Superior temporal gyrus (tissue), 1 donor: ENCODE measurements around the gene TFDP2.

Experiments
- DNase-seq: peaks from one replicate; pipeline ENCODE4 v3.0.0-alpha.2; 2016; ENCODE audit errors: extremely low spot score

The TFDP2 gene

DNA sequence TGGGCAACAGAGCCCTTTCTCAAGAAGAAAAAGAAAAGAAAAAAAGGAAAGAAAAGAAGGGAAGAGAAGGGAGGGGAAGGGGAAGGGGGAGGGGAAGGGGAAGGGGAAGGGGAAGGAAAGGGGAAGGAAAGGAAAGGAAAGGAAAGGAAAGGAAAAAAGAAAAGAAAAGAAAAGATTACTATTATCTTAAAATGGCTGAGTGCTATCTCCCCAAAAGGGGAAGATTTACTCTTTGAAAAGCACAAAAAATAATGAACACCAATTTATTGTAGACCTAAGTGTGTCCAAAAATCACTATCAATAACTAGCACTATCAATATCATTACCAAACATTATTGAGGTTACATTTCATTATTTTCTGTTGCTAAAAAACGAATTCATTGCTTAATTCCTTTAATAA lies 183.9 kb downstream of the TFDP2 start:
- no peak for DNase-seq

DNA sequence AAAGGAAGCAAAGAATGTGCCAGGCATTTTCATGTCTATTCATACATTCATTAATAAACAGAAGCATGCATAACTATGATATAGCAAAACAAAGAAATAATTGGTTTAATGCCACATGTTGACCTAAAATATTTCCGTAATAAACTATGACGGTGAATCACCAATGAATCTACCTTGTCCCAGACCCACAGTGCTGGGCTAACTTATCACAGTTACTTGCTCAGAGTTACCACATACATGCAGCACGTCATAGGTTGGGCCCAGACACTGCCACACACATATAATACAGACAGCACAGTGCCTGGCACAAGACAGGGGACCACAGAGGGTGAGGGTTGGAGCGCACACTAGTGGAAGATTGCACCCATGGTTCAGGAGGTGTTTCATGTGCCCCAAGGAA lies 186.0 kb downstream of the TFDP2 start:
- DNase-seq, result no peak

- no peak for DNase-seq
Observed at GRCh38 chr3:141960731-141961130, 188.6 kb downstream of the TFDP2 start.

- DNase-seq, result no peak
Observed at GRCh38 chr3:141959589-141960554, 189.5 kb downstream of the TFDP2 start.

DNA sequence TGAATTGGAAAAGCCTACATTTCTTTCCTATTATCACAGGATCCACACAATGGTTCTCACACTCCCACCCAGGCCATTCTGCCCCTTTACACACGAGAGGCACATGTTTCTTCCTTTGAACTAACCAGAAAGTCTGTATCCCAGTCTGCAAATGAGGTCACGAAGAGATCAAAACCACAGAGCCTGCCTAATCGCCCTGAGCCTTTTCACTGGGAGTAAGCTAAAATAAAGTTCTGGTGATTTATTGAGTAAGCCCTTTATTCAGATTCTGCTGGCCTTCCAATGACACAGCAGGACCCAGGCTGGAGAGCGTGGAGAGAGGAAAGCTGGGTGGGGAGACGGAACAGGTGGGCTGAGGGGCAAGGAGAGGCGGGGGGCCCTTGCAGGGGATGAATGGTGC lies 194.2 kb downstream of the TFDP2 start:
- DNase-seq, result no peak

- DNase-seq, result no peak
Observed at GRCh38 chr3:141952611-141953010, 196.7 kb downstream of the TFDP2 start.

GRCh38 chr3:141950572-141951493 lies 198.5 kb downstream of the TFDP2 start:
- no peak for DNase-seq

- DNase-seq, result no peak
Observed at GRCh38 chr3:141949972-141950371, 199.4 kb downstream of the TFDP2 start.

- no peak for DNase-seq
Observed at GRCh38 chr3:141949399-141949798, 199.9 kb downstream of the TFDP2 start.

DNA sequence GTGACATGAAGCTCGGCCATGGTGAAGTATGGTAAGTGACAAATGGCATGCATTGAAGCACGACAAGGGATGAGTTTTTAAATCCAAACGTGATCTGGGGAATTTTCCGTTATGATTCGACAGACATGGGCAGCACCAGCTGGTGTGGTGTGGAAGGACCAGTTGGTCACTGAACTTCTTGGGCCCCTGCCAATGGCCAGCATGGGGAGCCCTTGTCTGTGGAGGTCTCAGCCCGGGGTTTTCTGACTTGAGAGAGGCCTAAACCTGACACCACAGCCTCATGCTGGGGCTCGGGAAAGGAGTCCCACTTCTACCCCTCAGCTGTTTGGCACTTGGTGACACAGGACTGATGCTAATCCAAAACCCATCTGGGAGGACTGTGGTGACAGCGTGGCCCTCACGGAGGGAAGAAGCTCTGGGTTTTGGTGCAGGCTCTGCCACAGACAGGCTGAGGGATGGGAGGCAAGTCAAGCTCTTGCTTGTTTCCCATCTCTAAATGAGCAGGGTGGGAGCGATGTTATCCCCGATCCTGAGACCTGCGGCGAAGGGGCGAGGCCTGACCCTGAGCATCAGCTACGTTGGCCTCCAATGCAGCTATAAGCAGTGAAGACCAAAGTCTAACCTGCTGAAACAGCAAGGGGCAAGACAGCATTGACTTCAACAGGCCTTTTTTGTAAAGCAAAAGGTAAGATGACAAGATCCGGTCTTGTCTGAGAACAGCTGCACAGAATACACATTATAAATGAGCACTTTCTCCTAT lies 203.4 kb downstream of the TFDP2 start:
- DNase-seq, result no peak

DNA sequence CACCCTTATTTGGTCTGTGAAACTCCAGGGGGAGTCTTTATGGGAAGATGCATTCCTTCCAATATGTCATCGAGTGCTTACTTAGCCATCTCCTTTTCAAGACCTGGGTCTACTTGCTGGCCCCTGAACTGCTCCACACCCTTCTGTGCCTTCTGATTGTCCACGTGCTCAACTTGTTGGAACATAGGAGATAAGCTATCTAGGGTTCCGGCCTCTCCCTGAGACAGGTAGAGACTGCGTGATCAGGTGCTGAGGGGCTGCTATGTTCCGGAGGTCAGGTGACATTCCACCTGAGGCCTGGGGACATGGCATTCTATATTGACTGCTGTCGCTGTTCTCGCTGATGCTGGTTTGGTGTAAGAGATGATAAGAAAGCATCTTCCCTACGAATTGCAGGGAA lies 207.3 kb downstream of the TFDP2 start:
- DNase-seq, result no peak

DNA sequence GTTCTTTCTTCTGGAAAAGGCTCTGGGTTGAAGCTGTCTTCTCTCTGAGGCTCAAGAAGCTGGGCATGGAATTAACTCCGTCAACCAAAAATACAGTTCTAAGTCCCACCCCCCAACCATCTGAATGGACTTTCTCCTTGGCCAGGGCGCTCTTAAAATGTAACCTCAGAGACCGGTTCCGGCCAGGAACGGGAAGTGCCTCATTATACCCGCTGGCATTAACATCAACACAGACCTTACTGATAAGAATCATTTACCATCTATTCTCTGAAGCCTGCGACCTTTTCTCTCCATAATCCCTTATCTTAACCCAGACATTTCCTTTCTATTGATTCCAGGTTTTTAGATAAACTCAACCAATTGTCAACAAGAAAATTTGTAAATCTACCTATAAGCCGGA lies 208.3 kb downstream of the TFDP2 start:
- DNase-seq, result no peak

- peak; percentile 62 for DNase-seq
Observed at GRCh38 chr3:141940194-141940776, 209.1 kb downstream of the TFDP2 start.

DNA sequence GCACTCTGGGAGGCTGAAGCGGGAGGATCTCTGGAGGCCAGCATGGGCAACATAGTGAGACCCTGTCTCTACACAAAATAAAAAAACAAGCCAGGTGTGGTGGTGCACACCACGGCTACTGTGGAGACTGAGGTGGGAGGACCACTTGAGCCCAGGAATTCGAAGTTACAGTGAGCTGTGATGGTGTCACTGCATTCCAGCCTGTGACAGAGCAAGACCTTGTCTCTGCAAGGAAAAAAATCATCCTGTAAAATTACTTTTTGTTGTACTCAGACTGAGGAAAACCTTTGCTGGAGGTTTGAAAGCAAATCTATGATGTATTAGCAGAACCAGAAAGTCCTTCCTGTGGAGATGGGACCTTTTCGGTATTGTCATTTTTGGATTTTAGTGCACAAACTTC lies 209.6 kb downstream of the TFDP2 start:
- DNase-seq, result no peak

DNA sequence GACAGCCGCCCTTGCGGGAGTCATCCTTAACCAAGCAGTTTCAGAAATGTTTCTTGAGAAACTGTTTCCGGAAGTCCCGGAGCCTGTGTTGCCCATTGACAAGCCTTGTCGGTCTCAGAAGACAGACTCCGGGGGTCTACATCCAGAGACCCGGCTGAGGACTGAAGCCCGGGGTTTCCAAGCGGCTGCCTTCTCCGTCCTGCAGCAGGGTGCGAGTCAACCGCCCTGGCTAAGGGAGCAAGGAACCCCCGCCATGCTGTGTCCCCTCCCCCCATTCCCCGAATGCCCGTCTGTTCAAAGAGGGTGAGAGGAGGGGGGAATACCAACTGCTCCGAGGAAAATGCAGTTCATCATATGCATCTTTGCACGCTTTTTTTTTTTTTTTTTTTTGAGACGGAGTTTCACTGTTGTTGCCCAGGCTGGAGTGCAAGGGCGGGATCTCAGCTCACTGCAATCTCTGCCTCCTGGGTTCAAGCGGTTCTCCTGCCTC lies 211.3 kb downstream of the TFDP2 start:
- no peak for DNase-seq

GRCh38 chr3:141934354-141934753 lies 215.0 kb downstream of the TFDP2 start:
- no peak for DNase-seq

GRCh38 chr3:141933421-141934300 lies 215.7 kb downstream of the TFDP2 start:
- no peak for DNase-seq

DNA sequence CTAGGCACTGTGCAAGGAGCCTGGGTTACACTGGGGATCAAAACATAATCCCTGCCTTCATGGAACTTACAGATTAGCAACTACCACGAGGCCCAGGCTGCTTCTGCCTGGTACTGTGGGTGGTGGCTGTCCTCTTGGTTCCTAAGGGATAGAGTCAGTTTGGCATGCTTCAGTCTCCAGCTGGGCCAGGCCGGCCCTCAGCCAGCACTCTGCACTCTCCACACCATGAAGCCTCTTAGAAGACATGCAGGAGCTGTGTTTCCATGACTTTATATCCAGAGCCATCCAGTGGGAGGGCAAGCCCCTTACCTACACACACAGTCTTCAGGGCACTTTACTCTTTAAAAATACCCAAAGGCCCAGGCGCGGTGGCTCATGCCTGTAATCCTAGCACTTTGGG lies 218.5 kb downstream of the TFDP2 start:
- DNase-seq, result no peak

GRCh38 chr3:141929341-141929995 lies 219.9 kb downstream of the TFDP2 start:
- no peak for DNase-seq
